Activated naive CD8-positive, alpha-beta T cell treated with anti-CD3 and anti-CD28 coated beads, Interleukin-2, amount 10 ng/mL, durations not matched to agents 7 days and 5 days (primary cell): Measurements from ENCODE around the gene FOXA1. TPM values are rescaled to one million over a fixed set of nuclear protein-coding genes. Genes with fewer than 3 reads are reported as not detected.
A peak's percentile ranks its signal among the peaks of the same experiment; 100 is the strongest.

Experiments used
- ATAC-seq: fragments of 150-1000 bp; cut with Tn5 transposase; one replicate; pipeline ENCODE4 v1.10.0; 2021; ENCODE audit warnings: low read depth, moderate library complexity
- POLR2A ChIA-PET: fragments of 350-600 bp; sonication (Branson Sonifier 250); formaldehyde crosslinking; loops from one replicate; lab custom pipeline; 2021; ENCODE audit warnings: antibody characterized with exemption; lab: Charles Lee
- DNase-seq: peaks from one replicate; pipeline ENCODE4 v3.0.0; 2021
- H3K27ac Mint-ChIP-seq: one replicate; pipeline ENCODE4 v1.8.0; 2022; ENCODE audit warnings: mild to moderate bottlenecking, mixed read lengths
- H3K27me3 Mint-ChIP-seq: one replicate; pipeline ENCODE4 v1.8.0; 2022; ENCODE audit warnings: mild to moderate bottlenecking, moderate library complexity, mixed read lengths
- H3K36me3 Mint-ChIP-seq: one replicate; pipeline ENCODE4 v1.8.0; 2021; ENCODE audit warnings: mild to moderate bottlenecking, mixed read lengths
- H3K4me1 Mint-ChIP-seq: one replicate; pipeline ENCODE4 v1.8.0; 2021; ENCODE audit warnings: mixed read lengths
- H3K4me3 Mint-ChIP-seq: one replicate; pipeline ENCODE4 v1.8.0; 2022; ENCODE audit warnings: mild to moderate bottlenecking, moderate library complexity, mixed read lengths
- H3K9me3 Mint-ChIP-seq: one replicate; pipeline ENCODE4 v1.8.0; 2021; ENCODE audit warnings: mixed read lengths
- total RNA-seq, 2 experiments: library from RNA; stranded (reverse); gene quantifications; one replicate each; pipeline ENCODE4 v1.2.3, GENCODE V29; 2021

The FOXA1 gene
- total RNA-seq, 2 experiments from 2014 or later: not detected

DNA sequence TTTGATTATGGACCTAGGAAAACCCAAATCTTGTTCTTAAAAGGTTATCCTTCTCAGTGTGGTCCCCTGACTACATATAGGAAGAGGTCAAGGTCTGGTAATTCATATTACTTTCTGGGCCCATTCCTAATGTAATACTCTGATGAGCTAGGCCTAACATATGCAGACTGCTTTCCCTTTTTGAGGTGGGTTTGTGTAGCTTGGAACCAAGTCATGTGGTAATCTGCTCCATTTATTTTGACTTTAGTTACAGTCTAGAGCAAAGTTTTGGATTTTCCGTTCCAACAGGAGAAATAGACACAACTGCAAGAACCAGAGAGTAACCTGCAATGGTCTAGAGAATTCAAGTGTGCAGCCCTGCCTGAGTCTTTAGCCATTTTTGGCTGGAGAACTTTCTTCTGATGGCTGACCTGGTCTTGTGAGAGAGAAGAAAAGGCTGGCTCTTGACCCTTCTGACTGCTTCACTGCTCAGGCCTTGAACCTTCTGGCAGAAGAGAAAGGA, 22.9 kb upstream of the FOXA1 start:
- DNase-seq (no peak), ATAC-seq (no peak)
- no peak overlapping the region for H3K4me3 Mint-ChIP-seq
- H3K9me3 Mint-ChIP-seq: peaks cover 8% of the 10 kb centered on the region
- no peaks in the 10 kb centered on the region for H3K36me3 Mint-ChIP-seq
- peaks cover 6% of the 10 kb centered on the region for H3K27me3 Mint-ChIP-seq
- no peak overlapping the region for H3K27ac Mint-ChIP-seq
- POLR2A ChIA-PET: no interaction called here
- H3K4me1 Mint-ChIP-seq: no peaks in the 10 kb centered on the region

- Mint-ChIP-seq H3K9me3 (peaks cover 11% of the 10 kb centered on the region), H3K36me3 (no peaks in the 10 kb centered on the region)
Measured at GRCh38 chr14:37616853-37617252, 21.8 kb upstream of the FOXA1 start.

GRCh38 chr14:37615582-37616289, 20.7 kb upstream of the FOXA1 start:
- H3K4me1 Mint-ChIP-seq: no peaks in the 10 kb centered on the region
- H3K4me3 Mint-ChIP-seq: no peak overlapping the region
- peaks cover 5% of the 10 kb centered on the region for H3K27me3 Mint-ChIP-seq
- ATAC-seq (no peak), DNase-seq (no peak)
- peaks cover 11% of the 10 kb centered on the region for H3K9me3 Mint-ChIP-seq
- H3K27ac Mint-ChIP-seq: no peak overlapping the region
- H3K36me3 Mint-ChIP-seq: no peaks in the 10 kb centered on the region
- POLR2A ChIA-PET: no interaction called here

More at GRCh38 chr14:37616853-37617252, 21.8 kb upstream of the FOXA1 start:
- peaks cover 2% of the 10 kb centered on the region for H3K27me3 Mint-ChIP-seq
- no peak for DNase-seq
- H3K4me3 Mint-ChIP-seq: no peak overlapping the region
- H3K27ac Mint-ChIP-seq: no peak overlapping the region
- POLR2A ChIA-PET: no interaction called here
- ATAC-seq: no peak
- H3K4me1 Mint-ChIP-seq: no peaks in the 10 kb centered on the region

DNA sequence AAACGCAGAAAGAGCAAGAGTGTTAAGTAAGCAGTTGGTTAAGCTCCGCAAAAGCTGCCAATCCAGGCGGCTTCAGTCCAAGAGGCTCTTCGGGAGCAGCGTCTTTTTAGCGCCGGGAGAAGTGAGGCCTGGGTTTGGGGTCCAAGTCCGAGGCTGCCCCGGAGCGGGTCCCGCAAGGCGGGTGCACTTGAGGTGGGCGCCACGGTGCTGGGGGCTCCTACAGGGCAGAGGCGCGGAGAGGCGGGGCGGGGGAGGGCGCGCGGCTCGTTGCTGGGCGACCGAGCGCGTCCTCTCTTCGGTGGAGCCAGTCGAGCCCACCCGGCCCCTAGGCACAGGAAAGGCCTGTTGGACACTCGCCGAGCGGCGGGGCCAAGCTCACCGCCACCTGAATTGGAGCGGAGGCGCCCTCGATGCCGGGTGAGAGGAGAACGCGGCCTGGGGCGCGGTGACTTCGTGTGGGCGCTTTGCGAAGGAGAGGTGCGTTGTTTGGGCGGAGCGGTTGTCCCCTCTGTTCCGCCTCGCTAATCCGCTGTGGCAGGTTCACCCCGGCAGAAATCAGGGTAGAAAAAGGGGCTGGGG, 16.0 kb upstream of the FOXA1 start:
- peaks cover 8% of the 10 kb centered on the region for H3K27me3 Mint-ChIP-seq
- H3K4me1 Mint-ChIP-seq: no peaks in the 10 kb centered on the region
- no peaks in the 10 kb centered on the region for H3K36me3 Mint-ChIP-seq
- DNase-seq (no peak), ATAC-seq (no peak)
- POLR2A ChIA-PET: no interaction called here
- no peak overlapping the region for H3K4me3 Mint-ChIP-seq
- no peak overlapping the region for H3K27ac Mint-ChIP-seq
- peaks cover 11% of the 10 kb centered on the region for H3K9me3 Mint-ChIP-seq

DNA sequence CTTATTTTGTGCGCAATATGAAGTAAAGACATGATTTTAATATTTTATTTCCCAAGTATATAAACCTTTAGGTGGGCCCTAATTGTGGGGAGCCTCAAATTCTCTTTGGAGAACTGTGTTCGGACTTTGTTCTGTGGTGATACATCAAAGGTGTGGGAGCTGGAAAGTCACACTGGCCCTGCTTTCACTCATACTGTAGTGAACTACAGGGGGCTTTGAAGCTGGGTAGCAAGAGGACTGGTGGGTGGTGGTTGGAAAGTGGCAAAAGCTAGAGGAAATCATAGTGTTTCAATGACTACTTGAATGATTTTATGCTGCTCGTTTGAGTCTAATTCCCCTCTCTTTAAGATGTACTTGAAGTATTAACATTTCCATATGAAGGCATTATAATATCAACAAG, 13.6 kb upstream of the FOXA1 start:
- H3K4me1 Mint-ChIP-seq: no peaks in the 10 kb centered on the region
- peaks cover 8% of the 10 kb centered on the region for H3K27me3 Mint-ChIP-seq
- no peak overlapping the region for H3K4me3 Mint-ChIP-seq
- DNase-seq (no peak), ATAC-seq (no peak)
- no peaks in the 10 kb centered on the region for H3K36me3 Mint-ChIP-seq
- POLR2A ChIA-PET: no interaction called here
- H3K9me3 Mint-ChIP-seq: peaks cover 5% of the 10 kb centered on the region
- H3K27ac Mint-ChIP-seq: no peak overlapping the region

- POLR2A ChIA-PET: no interaction called here
- Mint-ChIP-seq H3K27ac (no peak overlapping the region), H3K36me3 (no peaks in the 10 kb centered on the region), H3K4me3 (no peak overlapping the region), H3K27me3 (peaks cover 15% of the 10 kb centered on the region), H3K9me3 (peaks cover 2% of the 10 kb centered on the region), H3K4me1 (no peaks in the 10 kb centered on the region)
- DNase-seq (no peak), ATAC-seq (no peak)
Measured at GRCh38 chr14:37606678-37607077, 11.6 kb upstream of the FOXA1 start.

DNA sequence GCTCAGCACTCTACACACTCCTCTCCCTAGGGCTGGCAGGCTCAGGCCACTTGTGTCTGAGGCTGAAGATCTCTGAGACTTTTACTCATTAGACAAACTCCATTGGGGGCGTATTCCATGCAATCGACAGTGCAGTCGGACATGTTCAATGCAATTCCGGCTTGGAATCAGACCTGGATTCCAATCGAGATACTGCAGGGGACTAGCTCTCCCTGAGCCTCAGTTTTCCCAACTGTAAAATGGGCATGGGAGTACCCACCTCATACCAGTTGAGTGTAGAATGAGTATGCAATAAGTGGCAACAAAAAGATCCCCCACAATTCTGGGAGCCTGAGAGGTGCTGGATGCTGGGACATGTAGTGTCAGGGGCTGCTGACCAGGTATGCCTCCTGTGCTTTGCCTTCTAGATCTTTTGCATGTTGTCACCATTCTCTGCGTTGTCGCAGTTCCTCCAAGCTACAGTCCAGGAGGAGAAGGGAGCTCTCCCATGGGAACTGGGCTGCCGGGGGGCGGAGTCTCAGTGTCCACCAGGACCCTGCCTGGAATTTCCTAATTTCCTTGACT, 8.7 kb upstream of the FOXA1 start:
- POLR2A ChIA-PET: no interaction called here
- Mint-ChIP-seq H3K27ac (no peak overlapping the region), H3K36me3 (no peaks in the 10 kb centered on the region), H3K27me3 (peaks cover 32% of the 10 kb centered on the region), H3K4me3 (no peak overlapping the region), H3K9me3 (peaks cover 1% of the 10 kb centered on the region), H3K4me1 (no peaks in the 10 kb centered on the region)
- ATAC-seq (no peak), DNase-seq (no peak)

GRCh38 chr14:37602605-37603453, 7.8 kb upstream of the FOXA1 start:
- no peak for ATAC-seq
- no peaks in the 10 kb centered on the region for H3K36me3 Mint-ChIP-seq
- POLR2A ChIA-PET: no interaction called here
- peaks cover 40% of the 10 kb centered on the region for H3K27me3 Mint-ChIP-seq
- no peak overlapping the region for H3K4me3 Mint-ChIP-seq
- no peak for DNase-seq
- peaks cover 1% of the 10 kb centered on the region for H3K4me1 Mint-ChIP-seq
- peaks cover 1% of the 10 kb centered on the region for H3K9me3 Mint-ChIP-seq
- no peak overlapping the region for H3K27ac Mint-ChIP-seq

- Mint-ChIP-seq H3K9me3 (peaks cover 1% of the 10 kb centered on the region), H3K4me1 (peaks cover 1% of the 10 kb centered on the region), H3K27me3 (peaks cover 49% of the 10 kb centered on the region), H3K36me3 (no peaks in the 10 kb centered on the region), H3K27ac (no peak overlapping the region), H3K4me3 (no peak overlapping the region)
- ATAC-seq (no peak), DNase-seq (no peak)
- POLR2A ChIA-PET: no interaction called here
Measured at GRCh38 chr14:37601865-37602264, 6.8 kb upstream of the FOXA1 start.

- no peak for ATAC-seq
- no peaks in the 10 kb centered on the region for H3K36me3 Mint-ChIP-seq
- DNase-seq: no peak
- H3K9me3 Mint-ChIP-seq: peaks cover 1% of the 10 kb centered on the region
- no peak overlapping the region for H3K27ac Mint-ChIP-seq
- H3K27me3 Mint-ChIP-seq: peaks cover 57% of the 10 kb centered on the region
- H3K4me3 Mint-ChIP-seq: no peak overlapping the region
- H3K4me1 Mint-ChIP-seq: peaks cover 1% of the 10 kb centered on the region
- POLR2A ChIA-PET: no interaction called here
Measured at GRCh38 chr14:37600880-37601741, 6.1 kb upstream of the FOXA1 start.

DNA sequence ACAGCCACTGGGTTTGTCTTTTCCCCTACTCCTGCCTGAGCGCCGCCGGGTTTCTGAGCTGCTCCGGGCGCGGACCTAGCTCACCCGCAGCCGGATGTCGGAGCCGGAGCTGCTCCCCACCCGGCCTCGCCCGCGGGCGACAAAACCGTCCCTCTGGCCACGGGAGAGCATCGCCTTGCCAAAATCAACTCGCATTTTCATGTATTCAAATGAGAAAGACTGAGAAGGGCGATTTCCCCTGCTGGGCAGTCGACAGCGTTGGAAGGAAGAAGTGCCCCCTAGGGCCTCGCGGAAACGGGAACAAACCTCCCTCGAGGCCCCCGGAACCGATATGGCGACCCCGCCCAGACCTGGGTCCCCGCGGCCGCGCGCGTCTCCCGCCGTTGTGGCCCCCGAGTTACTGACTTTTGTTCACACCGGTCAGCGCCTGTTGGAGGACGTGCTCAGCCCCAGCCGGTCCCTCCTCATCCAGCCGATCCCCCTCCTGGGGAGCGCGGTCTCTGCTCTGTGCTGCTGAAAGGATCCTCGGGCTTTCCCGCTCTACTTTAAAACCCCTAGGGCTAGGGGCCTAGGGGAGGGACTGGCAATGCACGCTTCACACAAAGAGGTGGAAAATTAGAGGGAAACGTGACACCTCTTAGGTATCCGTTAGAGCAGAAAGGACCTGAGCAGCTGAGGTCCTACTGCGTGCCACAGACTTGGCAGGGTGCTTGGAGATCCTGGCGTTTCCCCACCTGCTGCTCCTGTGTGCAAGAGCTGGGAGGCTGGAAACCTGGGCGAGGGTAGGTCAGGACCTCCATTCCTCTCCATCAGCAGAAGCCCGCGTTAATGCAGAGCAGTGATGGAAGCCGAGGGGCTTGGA, 4.7 kb upstream of the FOXA1 start:
- H3K27ac Mint-ChIP-seq: peak overlapping the region; percentile 51
- peaks cover 2% of the 10 kb centered on the region for H3K4me1 Mint-ChIP-seq
- POLR2A ChIA-PET: no interaction called here
- H3K27me3 Mint-ChIP-seq: peaks cover 63% of the 10 kb centered on the region
- no peak for ATAC-seq
- no peak overlapping the region for H3K4me3 Mint-ChIP-seq
- H3K9me3 Mint-ChIP-seq: peaks cover 1% of the 10 kb centered on the region
- DNase-seq: no peak
- H3K36me3 Mint-ChIP-seq: no peaks in the 10 kb centered on the region
